ENCODE data around the gene SLC22A5. TPM values are rescaled to one million over a fixed set of nuclear protein-coding genes. Genes with fewer than 3 reads are reported as not detected.

SLC22A5 gene
- total and polyA plus RNA-seq, 2 donors from 2014 or later: 28.3 to 36.3 TPM

GRCh38 chr5:132322266-132322665 lies 47.2 kb upstream of the SLC22A5 start:
- H3K9ac ChIP-seq (ENCODE audit: low read length in 3 of 3): no peak overlapping the region
- DNase-seq (no peak), FAIRE-seq (no peak)
- H3K4me3 ChIP-seq (ENCODE audit: low read length in 3 of 3): no peak overlapping the region
- no peak overlapping the region for H3K27ac ChIP-seq (ENCODE audit: low read depth in 2 of 2, low read length in 2 of 2)
- no peaks in the 10 kb centered on the region for H3K9me3 ChIP-seq (ENCODE audit: control insufficient read depth in 2 of 3, insufficient read depth in 1 of 3, low read length in 3 of 3)
- TF ChIP-seq, protein P1, sequence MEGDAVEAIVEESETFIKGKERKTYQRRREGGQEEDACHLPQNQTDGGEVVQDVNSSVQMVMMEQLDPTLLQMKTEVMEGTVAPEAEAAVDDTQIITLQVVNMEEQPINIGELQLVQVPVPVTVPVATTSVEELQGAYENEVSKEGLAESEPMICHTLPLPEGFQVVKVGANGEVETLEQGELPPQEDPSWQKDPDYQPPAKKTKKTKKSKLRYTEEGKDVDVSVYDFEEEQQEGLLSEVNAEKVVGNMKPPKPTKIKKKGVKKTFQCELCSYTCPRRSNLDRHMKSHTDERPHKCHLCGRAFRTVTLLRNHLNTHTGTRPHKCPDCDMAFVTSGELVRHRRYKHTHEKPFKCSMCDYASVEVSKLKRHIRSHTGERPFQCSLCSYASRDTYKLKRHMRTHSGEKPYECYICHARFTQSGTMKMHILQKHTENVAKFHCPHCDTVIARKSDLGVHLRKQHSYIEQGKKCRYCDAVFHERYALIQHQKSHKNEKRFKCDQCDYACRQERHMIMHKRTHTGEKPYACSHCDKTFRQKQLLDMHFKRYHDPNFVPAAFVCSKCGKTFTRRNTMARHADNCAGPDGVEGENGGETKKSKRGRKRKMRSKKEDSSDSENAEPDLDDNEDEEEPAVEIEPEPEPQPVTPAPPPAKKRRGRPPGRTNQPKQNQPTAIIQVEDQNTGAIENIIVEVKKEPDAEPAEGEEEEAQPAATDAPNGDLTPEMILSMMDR (IDR thresholded peaks at IDR 0.05; ENCODE audit: borderline replicate concordance, extremely low read depth, insufficient read depth): no peak
- intact Hi-C loops (cut with DNase I): no loop called here
- peaks cover 0 to 6% (median 0%) of the 10 kb centered on the region in 3 donors for H3K36me3 ChIP-seq (ENCODE audit: control insufficient read depth in 2 of 3, insufficient read depth in 3 of 3, low read length in 3 of 3)
- no peaks in the 10 kb centered on the region for H3K27me3 ChIP-seq (ENCODE audit: control insufficient read depth, insufficient read depth, low read length)
- H3K4me1 ChIP-seq (ENCODE audit: control insufficient read depth in 2 of 3, insufficient read depth in 2 of 3, low read depth in 1 of 3, low read length in 3 of 3): peaks cover 0 to 5% (median 3%) of the 10 kb centered on the region in 3 donors

DNA sequence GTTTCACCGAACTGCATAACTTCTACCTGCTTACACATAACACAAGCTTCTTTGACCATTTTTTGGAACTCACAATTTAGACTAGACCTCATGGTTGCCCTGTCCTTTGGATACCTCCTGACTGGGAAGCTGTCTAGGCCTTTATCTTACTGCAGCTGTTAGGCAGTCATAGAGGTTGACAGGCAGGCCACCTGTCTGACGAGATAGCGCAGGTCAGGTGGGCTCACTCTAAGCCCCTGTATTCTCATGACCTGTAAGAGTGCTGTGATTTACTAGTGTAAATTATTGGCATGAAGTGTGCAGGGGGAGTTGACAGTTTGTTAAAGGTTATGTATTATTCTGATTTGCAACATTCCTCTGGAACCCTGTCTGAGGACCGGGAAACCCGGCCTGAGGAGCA lies 46.3 kb upstream of the SLC22A5 start:
- no peak for DNase-seq
- H3K4me3 ChIP-seq (ENCODE audit: low read length in 3 of 3): no peak overlapping the region
- no peaks in the 10 kb centered on the region for H3K9me3 ChIP-seq (ENCODE audit: control insufficient read depth in 2 of 3, insufficient read depth in 1 of 3, low read length in 3 of 3)
- peaks cover 0 to under 1% (median 0%) of the 10 kb centered on the region in 3 donors for H3K36me3 ChIP-seq (ENCODE audit: control insufficient read depth in 2 of 3, insufficient read depth in 3 of 3, low read length in 3 of 3)
- no peak overlapping the region for H3K27ac ChIP-seq (ENCODE audit: low read depth in 2 of 2, low read length in 2 of 2)
- intact Hi-C loops (cut with DNase I): no loop called here
- FAIRE-seq: no peak
- no peaks in the 10 kb centered on the region for H3K27me3 ChIP-seq (ENCODE audit: control insufficient read depth, insufficient read depth, low read length)
- TF ChIP-seq, protein P1 (IDR thresholded peaks at IDR 0.05; ENCODE audit: borderline replicate concordance, extremely low read depth, insufficient read depth): no peak
- H3K9ac ChIP-seq (ENCODE audit: low read length in 3 of 3): no peak overlapping the region
- H3K4me1 ChIP-seq (ENCODE audit: control insufficient read depth in 2 of 3, insufficient read depth in 2 of 3, low read depth in 1 of 3, low read length in 3 of 3): peaks cover 0 to 5% (median 3%) of the 10 kb centered on the region in 3 donors

DNA sequence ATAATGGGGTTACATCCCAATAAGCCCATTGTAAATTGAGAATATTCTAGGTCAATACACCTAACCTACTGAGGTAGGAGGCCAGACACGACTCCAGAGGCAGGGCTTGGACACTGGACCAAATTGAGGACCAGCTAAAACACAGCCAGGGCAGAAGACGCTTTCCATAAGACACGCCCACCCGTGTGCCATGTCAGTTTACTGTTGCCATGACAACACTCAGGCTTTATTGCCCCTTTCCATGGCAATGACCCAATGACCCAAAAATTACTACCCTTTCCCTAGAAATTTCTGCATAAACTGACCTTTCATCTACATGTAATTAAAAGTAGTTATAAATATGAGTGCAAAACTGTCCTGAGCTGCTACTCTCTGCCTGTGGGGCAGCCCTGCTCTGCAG lies 43.8 kb upstream of the SLC22A5 start:
- Histone ChIP-seq H3K27ac (ENCODE audit: low read depth in 2 of 2, low read length in 2 of 2) (no peak overlapping the region), H3K9ac (ENCODE audit: low read length in 3 of 3) (no peak overlapping the region), H3K9me3 (ENCODE audit: control insufficient read depth in 2 of 3, insufficient read depth in 1 of 3, low read length in 3 of 3) (no peaks in the 10 kb centered on the region), H3K27me3 (ENCODE audit: control insufficient read depth, insufficient read depth, low read length) (no peaks in the 10 kb centered on the region), H3K36me3 (ENCODE audit: control insufficient read depth in 2 of 3, insufficient read depth in 3 of 3, low read length in 3 of 3) (peaks cover 0 to 7% (median 0%) of the 10 kb centered on the region in 3 donors), H3K4me1 (ENCODE audit: control insufficient read depth in 2 of 3, insufficient read depth in 2 of 3, low read depth in 1 of 3, low read length in 3 of 3) (peaks cover 0 to 5% (median 0%) of the 10 kb centered on the region in 3 donors), H3K4me3 (ENCODE audit: low read length in 3 of 3) (no peak overlapping the region)
- TF ChIP-seq, protein P1 (IDR thresholded peaks at IDR 0.05; ENCODE audit: borderline replicate concordance, extremely low read depth, insufficient read depth): no peak
- intact Hi-C loops (cut with DNase I): no loop called here
- DNase-seq (no peak), FAIRE-seq (no peak)

Measured in kidney (tissue), 14 donors.